ENCODE data around the gene PRKCE. TPM values are rescaled to one million over a fixed set of nuclear protein-coding genes. Genes with fewer than 3 reads are reported as not detected.
"Not testable (repeated sequence)": the region's sequence is repeated elsewhere in the genome, so short reads cannot be mapped to it uniquely, and the experiment has no call there.

PRKCE gene
- total RNA-seq, 2 experiments from 2014 or later = 7.0 to 7.3 TPM

DNA sequence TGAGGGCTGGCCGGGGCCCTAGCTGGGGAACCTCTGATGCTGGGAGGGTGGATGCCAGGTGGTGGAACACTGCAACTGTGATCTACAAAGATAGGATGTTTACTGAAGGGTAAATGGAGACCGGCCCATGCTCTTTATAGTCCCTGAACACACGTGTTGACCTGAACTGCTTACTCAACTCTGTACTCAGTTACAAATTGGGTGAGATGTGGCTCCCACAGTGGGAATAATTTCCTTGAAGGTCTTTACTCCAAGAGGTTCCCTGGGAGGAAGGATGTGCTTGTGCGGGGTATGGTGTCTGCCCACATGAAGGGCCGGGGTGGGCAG lies 254.1 kb downstream of the PRKCE start:
- ChIA-PET CTCF (no interaction called here), POLR2A (no interaction called here)

DNA sequence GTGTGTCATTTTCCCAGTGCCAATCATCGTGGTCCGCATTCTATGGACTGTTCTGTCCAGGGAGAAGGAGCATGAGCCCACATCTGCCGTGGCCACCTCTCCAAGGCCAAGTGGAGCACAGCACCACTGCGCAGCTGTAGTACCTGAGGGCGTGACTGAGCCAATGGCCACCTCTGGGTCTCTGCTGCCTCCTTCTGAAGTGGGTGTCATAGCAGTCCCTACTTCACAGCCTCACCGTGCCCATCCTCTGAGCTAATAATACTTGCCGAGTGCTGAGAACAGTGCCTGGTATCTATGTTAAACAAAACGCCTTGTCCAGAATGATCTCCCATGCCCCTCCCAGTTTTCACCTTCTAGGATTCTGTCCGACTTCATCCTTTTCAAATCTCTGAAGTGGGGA lies 256.1 kb downstream of the PRKCE start:
- ChIA-PET CTCF (no interaction called here), POLR2A (no interaction called here)

DNA sequence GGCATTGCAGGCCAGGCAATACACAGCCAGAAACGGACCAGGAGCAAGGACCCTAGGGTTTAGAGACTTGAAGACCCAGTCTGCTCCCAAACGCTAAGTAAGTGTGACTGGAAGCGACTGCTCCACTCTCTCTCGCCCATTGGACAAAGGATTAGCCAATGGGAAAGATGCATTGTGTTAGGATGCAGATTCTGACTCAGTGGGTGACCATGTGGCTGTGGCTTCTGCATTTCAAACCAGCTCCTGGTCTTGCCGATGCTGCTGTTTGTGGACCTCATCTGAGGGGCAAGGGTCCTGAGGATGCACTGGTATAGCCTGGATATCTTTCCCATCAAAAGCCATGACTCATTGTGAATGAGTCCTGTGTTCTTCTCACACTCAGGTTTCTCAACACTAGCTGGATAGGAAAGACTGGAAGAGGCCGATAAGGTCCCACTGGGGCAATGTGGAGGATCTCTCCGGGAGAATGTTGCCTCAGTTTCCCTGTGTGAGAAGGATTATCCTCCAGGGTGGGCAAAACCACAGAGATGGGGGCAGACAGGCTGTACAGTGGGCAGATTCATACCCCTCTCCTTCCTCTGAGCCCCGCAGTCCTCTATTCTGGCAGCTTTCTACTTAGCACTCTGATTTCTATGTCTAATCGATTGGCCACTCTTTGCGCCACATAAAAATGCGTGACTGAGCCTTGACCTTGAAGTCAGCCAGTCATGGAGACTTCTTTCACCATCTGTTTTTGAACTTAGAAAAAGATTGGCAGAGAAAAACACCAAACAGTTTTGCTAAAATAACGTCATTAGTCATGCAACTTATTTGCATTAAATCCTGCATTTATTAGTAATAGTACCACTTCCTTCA lies 257.1 kb downstream of the PRKCE start:
- ChIA-PET POLR2A (no interaction called here), CTCF (interaction anchor here (0.6 kb wide), 1 partner anchor 1021 kb away, joined by 3 read pairs; no protein-coding TSS in a partner anchor)

- POLR2A ChIA-PET = no interaction called here
- CTCF ChIA-PET = no interaction called here
Measured at GRCh38 chr2:45909171-45909565, 257.7 kb downstream of the PRKCE start.

- POLR2A ChIA-PET = no interaction called here
- CTCF ChIA-PET = no interaction called here
Measured at GRCh38 chr2:45909677-45910191, 258.3 kb downstream of the PRKCE start.

GRCh38 chr2:45910473-45911060 lies 259.1 kb downstream of the PRKCE start:
- ChIA-PET POLR2A (no interaction called here), CTCF (no interaction called here)

- ChIA-PET POLR2A (no interaction called here), CTCF (no interaction called here)
Measured at GRCh38 chr2:45911538-45911937, 260.1 kb downstream of the PRKCE start.

- POLR2A ChIA-PET = no interaction called here
- CTCF ChIA-PET = no interaction called here
Measured at GRCh38 chr2:45912109-45912508, 260.6 kb downstream of the PRKCE start.

DNA sequence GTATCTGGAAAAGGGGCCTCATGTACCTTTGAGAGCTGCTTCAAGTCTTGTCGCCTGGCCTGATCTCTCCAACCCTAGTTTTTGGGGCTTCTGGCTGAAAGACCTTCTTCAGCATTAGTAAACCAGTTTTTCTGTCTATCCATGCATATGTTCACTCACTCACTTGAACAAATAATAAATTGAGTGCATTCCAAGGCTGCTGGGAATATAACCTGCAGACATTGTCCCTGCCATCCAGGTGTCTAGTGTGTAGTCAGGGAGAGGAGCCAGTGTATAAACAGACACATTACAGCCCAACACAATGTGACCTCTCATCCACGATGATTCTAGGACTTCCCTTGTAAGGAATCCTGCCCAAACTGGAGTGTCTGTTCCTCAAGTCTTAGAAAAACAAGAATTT lies 262.1 kb downstream of the PRKCE start:
- CTCF ChIA-PET = no interaction called here
- POLR2A ChIA-PET = no interaction called here

DNA sequence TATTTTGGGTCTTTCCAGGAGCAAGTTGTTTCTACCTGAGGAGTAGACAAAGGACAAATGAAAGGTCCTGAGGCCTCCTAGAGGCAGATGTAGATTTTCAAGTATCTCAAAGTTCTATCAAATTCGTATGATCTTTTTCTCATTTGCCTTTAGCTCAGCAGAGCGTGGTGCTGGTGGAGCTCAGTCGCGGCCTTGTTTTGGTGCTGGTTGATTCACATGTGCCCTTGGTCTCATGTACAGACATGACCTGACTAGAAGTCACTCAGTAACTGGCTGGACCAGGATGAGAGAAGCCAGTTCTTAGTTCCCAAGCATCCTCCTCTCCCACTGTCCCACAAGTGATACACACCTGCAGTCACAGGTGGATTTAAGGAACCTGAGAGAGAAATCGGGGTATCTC lies 264.0 kb downstream of the PRKCE start:
- ChIA-PET POLR2A (no interaction called here), CTCF (interaction anchor here (1.0 kb wide), 1 partner anchor 934 kb away, joined by 3 read pairs; no protein-coding TSS in a partner anchor)

- POLR2A ChIA-PET, CTCF ChIA-PET: not testable (repeated sequence)
Measured at GRCh38 chr2:45917561-45918176, 266.2 kb downstream of the PRKCE start.

DNA sequence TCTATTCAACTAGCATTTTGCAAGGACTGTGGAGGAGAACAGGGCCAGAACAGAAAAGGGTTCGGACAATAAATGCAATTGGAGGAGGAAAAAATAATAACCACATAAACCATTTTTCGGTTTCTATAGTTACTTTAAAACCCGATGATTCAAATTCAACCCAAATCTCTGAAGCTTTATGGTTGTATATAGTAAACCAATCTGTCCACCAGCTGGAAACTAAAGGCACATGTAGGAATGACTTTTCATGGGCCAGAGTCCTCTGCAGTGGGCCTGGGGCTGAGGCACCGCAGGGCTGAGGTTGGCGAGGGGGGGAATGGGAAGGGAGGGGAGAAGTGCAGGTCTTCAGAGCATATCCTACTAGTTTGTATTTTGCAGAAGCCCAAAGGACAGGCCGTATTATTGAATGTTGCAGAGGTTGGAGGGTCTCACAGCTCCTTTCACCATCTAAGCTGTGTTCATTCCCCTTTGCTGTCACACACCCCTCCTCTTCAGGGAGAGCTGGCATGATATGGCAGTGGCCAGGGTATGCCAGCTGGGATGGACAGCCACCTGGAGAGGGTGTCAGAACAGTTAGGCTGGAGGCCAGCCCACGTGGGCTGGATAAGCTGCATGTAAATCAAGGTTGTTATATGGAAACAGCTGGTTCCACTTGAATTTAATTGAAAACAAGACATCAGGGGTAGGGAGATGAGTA lies 267.1 kb downstream of the PRKCE start:
- ChIA-PET CTCF (no interaction called here), POLR2A (no interaction called here)

- ChIA-PET POLR2A (no interaction called here), CTCF (no interaction called here)
Measured at GRCh38 chr2:45919160-45919650, 267.7 kb downstream of the PRKCE start.

- ChIA-PET CTCF (no interaction called here), POLR2A (no interaction called here)
Measured at GRCh38 chr2:45919711-45920111, 268.2 kb downstream of the PRKCE start.

DNA sequence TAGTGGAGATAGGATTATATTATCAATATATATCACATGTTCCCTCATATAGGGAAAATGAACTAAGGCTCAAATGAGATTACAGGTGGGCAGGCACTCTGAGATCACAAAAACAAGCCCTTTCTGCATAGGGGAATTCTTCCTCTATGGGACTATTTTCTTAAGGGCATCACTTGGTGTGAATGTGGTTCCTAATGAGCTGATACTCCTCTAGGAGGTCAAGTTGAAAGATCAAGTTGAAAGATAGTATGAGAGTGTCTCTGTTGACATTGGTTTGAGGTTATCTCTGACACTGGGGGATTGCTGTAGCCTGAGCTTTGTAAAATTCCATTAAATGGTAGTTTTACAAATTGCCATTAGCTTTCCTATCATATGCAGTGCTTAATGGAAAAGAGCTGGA lies 270.4 kb downstream of the PRKCE start:
- CTCF ChIA-PET = interaction anchor here (2.7 kb wide), 1 partner anchor 14 kb away, joined by 6 read pairs; no protein-coding TSS in a partner anchor
- POLR2A ChIA-PET = no interaction called here

- ChIA-PET CTCF (interaction anchor here (2.7 kb wide), 1 partner anchor 13 kb away, joined by 6 read pairs; no protein-coding TSS in a partner anchor), POLR2A (no interaction called here)
Measured at GRCh38 chr2:45922577-45922988, 271.1 kb downstream of the PRKCE start.

GRCh38 chr2:45923701-45924100 lies 272.2 kb downstream of the PRKCE start:
- ChIA-PET CTCF (no interaction called here), POLR2A (no interaction called here)

DNA sequence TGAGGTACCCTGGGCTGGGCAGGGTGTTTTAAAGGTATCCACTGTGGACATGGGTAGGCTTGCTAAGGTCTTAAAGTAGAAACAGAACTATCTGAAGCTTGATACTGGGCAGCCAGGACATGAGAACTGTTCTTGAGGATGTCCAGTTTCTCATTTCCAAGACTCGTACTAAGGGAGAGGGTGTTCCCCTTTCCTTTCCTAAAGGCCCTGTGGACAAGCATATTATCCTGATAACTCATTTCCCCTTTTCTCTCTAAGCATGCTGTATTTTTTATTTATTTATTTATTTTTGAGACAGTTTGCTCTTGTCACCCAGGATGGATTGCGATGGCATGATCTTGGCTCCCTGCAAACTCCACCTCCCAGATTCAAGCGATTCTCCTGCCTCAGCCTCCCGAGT lies 273.6 kb downstream of the PRKCE start:
- POLR2A ChIA-PET = no interaction called here
- CTCF ChIA-PET = no interaction called here

DNA sequence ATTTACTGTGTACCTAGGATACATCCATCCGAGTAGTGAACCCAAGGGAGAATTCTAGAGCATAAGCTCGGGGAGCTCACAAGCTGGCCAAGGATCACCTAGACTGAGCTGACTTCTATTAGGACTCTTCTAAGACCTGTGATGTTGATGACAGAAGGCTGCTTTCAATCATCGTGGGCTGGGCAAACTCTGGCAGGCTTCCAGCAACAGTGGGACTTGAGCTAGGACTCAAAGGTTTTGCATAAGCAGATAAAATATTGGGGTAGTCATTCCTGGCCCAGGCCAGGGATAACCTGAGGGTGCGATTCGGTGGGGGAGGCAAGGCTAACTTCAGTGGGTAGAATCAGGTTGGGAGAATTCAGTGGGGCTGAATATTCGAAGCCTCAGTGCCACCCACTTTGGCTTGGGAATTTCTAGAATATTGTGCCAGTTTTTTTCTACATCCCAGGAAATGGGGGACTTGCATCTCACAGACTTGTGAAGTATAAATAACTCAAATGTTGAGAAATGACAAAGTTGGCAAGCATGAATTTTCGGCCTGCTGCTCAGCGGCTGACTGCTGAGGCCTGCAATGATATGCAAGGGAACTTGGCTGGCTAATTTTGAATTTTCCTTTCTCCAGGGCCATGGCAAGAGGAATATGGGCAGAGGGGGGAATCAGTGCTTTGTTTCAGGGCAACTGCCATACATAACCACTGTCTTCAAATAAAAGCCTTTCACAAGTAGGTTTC lies 274.3 kb downstream of the PRKCE start:
- CTCF ChIA-PET = no interaction called here
- POLR2A ChIA-PET = no interaction called here

- POLR2A ChIA-PET = no interaction called here
- CTCF ChIA-PET = no interaction called here
Measured at GRCh38 chr2:45928946-45929345, 277.5 kb downstream of the PRKCE start.
